PC-3 (cell line): ENCODE results near the gene BBLN. TPM values are rescaled to one million over a fixed set of nuclear protein-coding genes. Genes with fewer than 3 reads are reported as not detected.

Experiments
- ATAC-seq: fragments of 200-7000 bp; cut with Tn5 transposase; 2 replicates; pipeline ENCODE4 v1.9.1; 2020; ENCODE audit warnings: mild to moderate bottlenecking, moderate library complexity
- BruUV-seq: library from RNA; stranded (reverse); fragments of 400-500 nt; replicated peaks from 2 replicates; lab custom pipeline; 2021; lab: Mats Ljungman, UMichigan
- CTCF ChIA-PET: fragments of 300-600 bp; sonication (Branson Sonifier 250); formaldehyde crosslinking; loops from one replicate; lab custom pipeline; 2022; ENCODE audit warnings: antibody characterized with exemption; lab: Charles Lee
- POLR2A ChIA-PET: fragments of 300-600 bp; sonication (Branson Sonifier 250); formaldehyde crosslinking; loops from one replicate; lab custom pipeline; 2022; ENCODE audit warnings: antibody characterized with exemption; ENCODE audit not compliant: unreplicated experiment; lab: Charles Lee
- DNase-seq: peaks from one replicate; pipeline ENCODE4 v3.0.0-alpha.2; 2015
- H2AFZ ChIP-seq: fragments of 300-600 bp; sonication (generic); 2 replicates; pipeline ENCODE4 v1.6.0; 2016; ENCODE audit warnings: antibody characterized with exemption, low read length
- H3F3A ChIP-seq: fragments of 300-600 bp; sonication (generic); one replicate; pipeline ENCODE4 v1.6.0; 2017; ENCODE audit warnings: antibody characterized with exemption, low read length, control low read depth, mild to moderate bottlenecking; ENCODE audit not compliant: unreplicated experiment
- H3K27ac ChIP-seq: fragments of 300-600 bp; sonication (generic); 2 replicates; pipeline ENCODE4 v1.5.1; 2016; ENCODE audit warnings: mild to moderate bottlenecking, low read length
- H3K27me3 ChIP-seq: fragments of 300-600 bp; sonication (generic); 2 replicates; pipeline ENCODE4 v1.6.1; 2016; ENCODE audit warnings: low read length, mixed read lengths
- H3K36me3 ChIP-seq: fragments of 300-600 bp; sonication (generic); 2 replicates; pipeline ENCODE4 v1.6.1; 2016; ENCODE audit warnings: low read depth, mixed run types, low read length, mixed read lengths
- H3K4me1 ChIP-seq: fragments of 300-600 bp; sonication (generic); 2 replicates; pipeline ENCODE4 v1.5.1; 2016; ENCODE audit warnings: low read length; ENCODE audit not compliant: insufficient read depth
- H3K4me2 ChIP-seq: fragments of 300-600 bp; sonication (generic); 2 replicates; pipeline ENCODE4 v1.6.0; 2016; ENCODE audit warnings: low read length
- H3K4me3 ChIP-seq: fragments of 300-600 bp; sonication (generic); 2 replicates; pipeline ENCODE4 v1.5.1; 2016; ENCODE audit warnings: mild to moderate bottlenecking, low read length, mixed read lengths
- H3K79me2 ChIP-seq: fragments of 300-600 bp; sonication (generic); 2 replicates; pipeline ENCODE4 v1.6.1; 2017; ENCODE audit warnings: low read length, mixed read lengths
- H3K9ac ChIP-seq: fragments of 300-600 bp; sonication (generic); 2 replicates; pipeline ENCODE4 v1.6.0; 2016; ENCODE audit warnings: mild to moderate bottlenecking, low read length
- H3K9me2 ChIP-seq: fragments of 300-600 bp; sonication (generic); replicated peaks from 2 replicates; pipeline ENCODE4 v1.6.1; 2016; ENCODE audit warnings: mixed run types, low read length, mixed read lengths
- H3K9me3 ChIP-seq: fragments of 300-600 bp; sonication (generic); 2 replicates; pipeline ENCODE4 v1.6.1; 2016; ENCODE audit warnings: low read length, mixed read lengths
- H4K20me1 ChIP-seq: fragments of 300-600 bp; sonication (generic); 2 replicates; pipeline ENCODE4 v1.6.1; 2016; ENCODE audit warnings: low read length, mixed read lengths
- EZH2 ChIP-seq: fragments of 300-600 bp; sonication (generic); IDR thresholded peaks from one replicate; pipeline ENCODE4 v1.6.1; 2017; ENCODE audit warnings: antibody characterized with exemption, mild to moderate bottlenecking, low read length; ENCODE audit not compliant: unreplicated experiment
- EZH2phosphoT487 ChIP-seq: fragments of 300-600 bp; sonication (generic); IDR thresholded peaks from 2 replicates; pipeline ENCODE4 v1.6.1; 2018; ENCODE audit warnings: mild to moderate bottlenecking, antibody characterized with exemption, low read length, borderline replicate concordance
- intact Hi-C: fragments of 100-400 bp; cut with micrococcal nuclease; formaldehyde crosslinking; loops from 2 replicates; pipeline ENCODE4 v1.9.0; 2023
- total RNA-seq: library from RNA; depleted of rRNA; stranded (reverse); fragments of >200 nt; gene quantifications from 2 replicates; pipeline ENCODE4 v1.2.3, GENCODE V29; 2014
- TF ChIP-seq, protein P1 (sequence below): fragments of 300-600 bp; sonication (generic); conservative IDR thresholded peaks from 2 replicates; pipeline ENCODE4 v1.5.1; 2017; ENCODE audit warnings: antibody characterized with exemption, low read depth, mild to moderate bottlenecking, low read length

BBLN gene
- total RNA-seq, 1 experiment from 2014 or later, result 158 TPM

DNA sequence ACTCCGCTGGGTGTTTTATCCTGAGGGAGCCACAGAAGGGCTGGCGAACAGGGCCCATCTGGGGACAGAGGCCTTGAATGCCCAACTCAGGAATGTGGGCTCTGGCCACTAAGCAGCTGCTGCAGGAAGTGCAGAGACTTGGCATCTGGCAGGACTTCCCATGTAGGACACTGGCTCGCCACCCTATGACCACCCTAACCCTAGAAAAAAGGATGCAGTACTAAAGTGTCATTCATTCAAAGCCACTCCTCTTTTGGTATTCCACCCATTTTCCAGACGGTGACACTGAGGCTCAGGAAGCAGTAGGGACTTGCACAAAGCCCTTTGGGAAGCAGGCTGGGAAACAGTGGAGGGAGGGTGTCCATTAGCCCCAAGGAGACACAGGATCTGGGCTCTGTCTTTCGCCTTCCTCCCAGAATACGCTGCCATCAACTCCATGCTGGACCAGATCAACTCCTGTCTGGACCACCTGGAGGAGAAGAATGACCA, 3.0 kb downstream of the BBLN start:
- BruUV-seq, result no TSS peak
- ChIA-PET POLR2A (no interaction called here), CTCF (no interaction called here)
- intact Hi-C loops, result loop anchor here (5.0 kb wide), 1 partner anchor 36 kb away; the partner anchor contains the start of gene PTGES2
- H3K9me3 ChIP-seq, result no peaks in the 10 kb centered on the region
- no peak overlapping the region for H3K4me3 ChIP-seq
- ATAC-seq, result no peak
- H3K27ac ChIP-seq, result no peak overlapping the region
- H3K27me3 ChIP-seq, result no peaks in the 10 kb centered on the region
- no peak overlapping the region for H2AFZ ChIP-seq
- TF ChIP-seq EZH2phosphoT487 (no peak), EZH2 (no peak)
- TF ChIP-seq, protein P1, sequence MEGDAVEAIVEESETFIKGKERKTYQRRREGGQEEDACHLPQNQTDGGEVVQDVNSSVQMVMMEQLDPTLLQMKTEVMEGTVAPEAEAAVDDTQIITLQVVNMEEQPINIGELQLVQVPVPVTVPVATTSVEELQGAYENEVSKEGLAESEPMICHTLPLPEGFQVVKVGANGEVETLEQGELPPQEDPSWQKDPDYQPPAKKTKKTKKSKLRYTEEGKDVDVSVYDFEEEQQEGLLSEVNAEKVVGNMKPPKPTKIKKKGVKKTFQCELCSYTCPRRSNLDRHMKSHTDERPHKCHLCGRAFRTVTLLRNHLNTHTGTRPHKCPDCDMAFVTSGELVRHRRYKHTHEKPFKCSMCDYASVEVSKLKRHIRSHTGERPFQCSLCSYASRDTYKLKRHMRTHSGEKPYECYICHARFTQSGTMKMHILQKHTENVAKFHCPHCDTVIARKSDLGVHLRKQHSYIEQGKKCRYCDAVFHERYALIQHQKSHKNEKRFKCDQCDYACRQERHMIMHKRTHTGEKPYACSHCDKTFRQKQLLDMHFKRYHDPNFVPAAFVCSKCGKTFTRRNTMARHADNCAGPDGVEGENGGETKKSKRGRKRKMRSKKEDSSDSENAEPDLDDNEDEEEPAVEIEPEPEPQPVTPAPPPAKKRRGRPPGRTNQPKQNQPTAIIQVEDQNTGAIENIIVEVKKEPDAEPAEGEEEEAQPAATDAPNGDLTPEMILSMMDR, result no peak
- peaks cover 22% of the 10 kb centered on the region for H3K79me2 ChIP-seq
- no peak overlapping the region for H3K4me2 ChIP-seq
- H3K4me1 ChIP-seq, result peaks cover 19% of the 10 kb centered on the region
- no peak for DNase-seq
- no peak overlapping the region for H3K9ac ChIP-seq
- no peaks in the 10 kb centered on the region for H3F3A ChIP-seq
- H4K20me1 ChIP-seq, result no peaks in the 10 kb centered on the region
- peaks cover 7% of the 10 kb centered on the region for H3K36me3 ChIP-seq
- no peaks in the 10 kb centered on the region for H3K9me2 ChIP-seq

DNA sequence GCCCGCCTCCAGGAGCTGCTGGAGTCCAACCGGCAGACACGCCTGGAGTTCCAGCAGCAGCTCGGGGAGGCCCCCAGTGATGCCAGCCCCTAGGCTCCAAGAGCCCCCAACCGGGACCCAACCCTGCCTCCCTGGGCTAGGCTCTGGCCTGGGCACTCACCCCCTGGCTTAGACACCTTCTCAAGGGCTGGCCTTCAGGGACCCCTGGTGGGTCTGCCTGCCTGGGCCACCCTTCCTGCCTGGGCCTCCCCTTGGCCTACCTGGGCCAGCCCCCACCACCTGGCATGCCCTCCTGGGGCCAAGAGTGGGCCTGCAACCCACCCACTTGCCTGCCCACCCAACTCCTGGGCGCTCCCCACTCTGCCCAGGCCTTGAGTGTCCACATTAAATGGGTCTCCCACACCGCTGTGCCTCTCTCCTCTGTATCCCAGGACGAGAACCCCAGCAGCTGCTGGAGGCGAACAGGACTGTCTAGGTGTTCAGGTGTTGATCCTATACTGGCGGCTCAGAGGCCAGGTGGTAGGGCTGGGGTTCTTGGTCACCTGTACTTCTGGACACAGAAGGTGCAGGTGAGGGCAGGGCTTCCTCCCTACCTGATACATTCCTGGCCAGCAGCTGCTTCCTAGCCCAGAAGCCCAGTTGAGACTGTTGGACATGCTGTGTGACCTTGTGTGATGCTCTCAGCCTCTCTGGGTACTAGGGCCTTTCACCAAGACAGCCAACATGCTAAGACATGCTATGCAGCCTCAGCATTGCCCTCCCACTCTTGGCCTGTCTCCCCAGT, 3.6 kb downstream of the BBLN start:
- H3K9ac ChIP-seq, result no peak overlapping the region
- TF ChIP-seq, protein P1, result no peak
- TF ChIP-seq EZH2phosphoT487 (no peak), EZH2 (no peak)
- peaks cover 22% of the 10 kb centered on the region for H3K79me2 ChIP-seq
- H3K4me3 ChIP-seq, result no peak overlapping the region
- H3F3A ChIP-seq, result no peaks in the 10 kb centered on the region
- ChIA-PET POLR2A (no interaction called here), CTCF (no interaction called here)
- no peaks in the 10 kb centered on the region for H4K20me1 ChIP-seq
- H3K9me2 ChIP-seq, result no peaks in the 10 kb centered on the region
- peaks cover 19% of the 10 kb centered on the region for H3K4me1 ChIP-seq
- BruUV-seq, result no TSS peak
- peaks cover 7% of the 10 kb centered on the region for H3K36me3 ChIP-seq
- DNase-seq (no peak), ATAC-seq (no peak)
- intact Hi-C loops, result loop anchor here (5.0 kb wide), 1 partner anchor 36 kb away; the partner anchor contains the start of gene PTGES2
- no peak overlapping the region for H3K4me2 ChIP-seq
- no peaks in the 10 kb centered on the region for H3K27me3 ChIP-seq
- H3K9me3 ChIP-seq, result no peaks in the 10 kb centered on the region
- no peak overlapping the region for H2AFZ ChIP-seq
- H3K27ac ChIP-seq, result no peak overlapping the region
